Measurements from ENCODE around the gene IFT88.

Gene IFT88

GRCh38 chr13:20566898-20567874 is at the start of gene IFT88:
IFT88 (plus strand) TSS chr13:20567157; CDS start chr13:20574386, 7,229 bp downstream.
- peak; percentile 87 for DNase-seq

- DNase-seq, result no peak
Measured at GRCh38 chr13:20518660-20519100, 48.3 kb upstream of the IFT88 start.

- DNase-seq, result no peak
Measured at GRCh38 chr13:20519875-20520274, 47.1 kb upstream of the IFT88 start.

GRCh38 chr13:20521364-20522115 is 45.4 kb upstream of the IFT88 start:
- DNase-seq, result no peak

- DNase-seq, result peak; percentile 32
Measured at GRCh38 chr13:20525144-20525600, 41.8 kb upstream of the IFT88 start.

- peak; percentile 49 for DNase-seq
Measured at GRCh38 chr13:20525601-20526544, 41.1 kb upstream of the IFT88 start, which contains the start of gene CRYL1. CRYL1 (minus strand) TSS chr13:20525857; CDS start chr13:20525794, 63 bp downstream.

GRCh38 chr13:20526664-20527063 is 40.3 kb upstream of the IFT88 start:
- DNase-seq, result no peak

GRCh38 chr13:20528452-20528851 is 38.5 kb upstream of the IFT88 start:
- no peak for DNase-seq

GRCh38 chr13:20534038-20534608 is 32.8 kb upstream of the IFT88 start:
- DNase-seq, result no peak

GRCh38 chr13:20536992-20537391 is 30.0 kb upstream of the IFT88 start:
- no peak for DNase-seq

GRCh38 chr13:20544201-20544923 is 22.6 kb upstream of the IFT88 start:
- no peak for DNase-seq

- no peak for DNase-seq
Measured at GRCh38 chr13:20546556-20546955, 20.4 kb upstream of the IFT88 start.

GRCh38 chr13:20547479-20547908 is 19.5 kb upstream of the IFT88 start:
- DNase-seq, result no peak

GRCh38 chr13:20550799-20551198 is 16.2 kb upstream of the IFT88 start:
- no peak for DNase-seq

- no peak for DNase-seq
Measured at GRCh38 chr13:20553311-20553710, 13.6 kb upstream of the IFT88 start.

- no peak for DNase-seq
Measured at GRCh38 chr13:20558982-20559381, 8.0 kb upstream of the IFT88 start.

- DNase-seq, result no peak
Measured at GRCh38 chr13:20559659-20560356, 7.1 kb upstream of the IFT88 start.

- DNase-seq, result no peak
Measured at GRCh38 chr13:20561741-20562140, 5.2 kb upstream of the IFT88 start.

GRCh38 chr13:20565115-20565736 is 1.7 kb upstream of the IFT88 start:
- no peak for DNase-seq

- DNase-seq, result no peak
Measured at GRCh38 chr13:20566468-20566897, 474 bp upstream of the IFT88 start.

Data from NCI-H1092 (cell line).